Camera-type eye (tissue), 1 donor: ENCODE results near the gene UNC5A. TPM values are rescaled to one million over a fixed set of nuclear protein-coding genes. Genes with fewer than 3 reads are reported as not detected.

ENCODE experiments used
- total RNA-seq: library from RNA; depleted of rRNA; stranded (reverse); fragments of >200 nt; gene quantifications from one replicate; pipeline ENCODE4 v1.2.3, GENCODE V29; 2014

Gene UNC5A
- total RNA-seq: 3.7 TPM

DNA sequence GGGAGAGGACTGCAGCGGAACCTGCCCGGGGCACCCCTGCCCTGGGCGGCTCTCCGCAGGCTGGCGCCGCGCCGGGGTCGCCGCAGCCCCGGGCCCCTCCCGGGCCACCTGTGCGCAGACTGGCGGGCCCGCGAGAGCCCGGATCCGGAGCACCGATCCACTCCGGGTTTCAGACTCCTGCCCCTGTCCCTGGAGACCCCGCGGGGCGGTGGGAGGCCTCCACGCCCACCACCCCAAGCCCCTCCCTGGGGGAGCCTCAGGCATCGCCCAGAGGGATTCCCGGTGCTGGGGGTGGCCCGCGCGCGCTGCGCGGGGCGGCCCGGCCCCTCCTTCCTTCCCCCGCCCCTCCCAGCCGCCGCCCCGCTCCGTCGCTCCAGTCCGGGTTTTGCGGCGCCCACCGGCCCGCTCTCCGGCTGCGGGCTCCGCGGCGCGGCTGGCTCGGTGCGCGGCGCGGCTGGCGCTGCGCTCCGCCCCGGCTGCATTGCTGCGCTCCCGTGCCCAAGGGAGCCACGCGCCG lies at the start of gene UNC5A:
UNC5A (plus strand) TSS at position 479 of the 517 bp plus-strand sequence. CDS start 192 bp downstream, outside the sequence.

DNA sequence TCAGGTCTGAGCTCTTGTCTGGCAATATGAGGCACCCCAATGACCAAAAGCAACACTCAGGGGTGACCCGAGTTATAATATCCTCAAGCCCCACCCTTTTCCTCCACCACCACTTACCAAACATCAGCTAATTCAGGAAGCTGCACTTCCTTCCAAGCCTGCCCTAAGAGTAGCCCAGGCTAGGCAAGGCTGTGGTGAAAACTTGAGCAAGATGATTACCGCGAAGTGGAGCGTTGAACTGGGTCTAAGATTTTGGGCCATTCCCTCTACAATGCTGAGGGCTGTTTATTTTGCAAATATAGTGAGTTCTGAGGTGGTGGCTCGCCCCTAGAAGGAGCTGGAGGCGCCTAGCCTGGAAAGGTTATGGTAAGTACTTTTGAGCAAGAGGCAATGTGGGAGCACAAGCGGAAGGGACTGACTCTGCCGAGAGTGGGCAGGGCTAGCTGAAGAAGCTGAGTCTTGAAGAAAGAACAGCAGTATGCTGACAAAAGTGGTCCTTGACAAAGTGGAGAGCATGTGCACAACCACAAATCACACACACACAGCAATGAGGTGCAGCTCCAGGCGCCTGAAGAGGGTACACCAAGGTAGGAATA lies 89.0 kb downstream of the UNC5A start, which contains the start of gene HK3:
HK3 (minus strand) TSS at position 51 of the 596 bp plus-strand sequence. CDS start 3,187 bp downstream, outside the sequence.

Other genes with a start within 250 kb of the UNC5A start
- 24.8 TPM for gene GPRIN1, start 200.4 kb upstream of the UNC5A start, total RNA-seq
- 10.1 TPM for gene SNCB, start 180.0 kb upstream of the UNC5A start, total RNA-seq
- 0.55 TPM for gene EIF4E1B, start 179.9 kb upstream of the UNC5A start, total RNA-seq
- 22.9 TPM for gene TSPAN17, start 163.1 kb upstream of the UNC5A start, total RNA-seq
- gene HK3, start 88.8 kb downstream of the UNC5A start, total RNA-seq: 1.9 TPM
- 45.3 TPM for gene UIMC1, start 196.2 kb downstream of the UNC5A start, total RNA-seq
- 41.1 TPM for gene ZNF346, start 212.1 kb downstream of the UNC5A start, total RNA-seq